WTC11 (cell line): ENCODE measurements around the gene FGF14.

ENCODE experiments used
- CTCF ChIP-seq: fragments of 200-600 bp; IDR thresholded peaks from 2 replicates; pipeline ENCODE4 v1.8.0; 2022; ENCODE audit warnings: antibody characterized with exemption
- MAX ChIP-seq: sonication (generic); formaldehyde crosslinking; IDR thresholded peaks from 2 replicates; pipeline ENCODE4 v1.8.0; 2022; ENCODE audit warnings: mild to moderate bottlenecking, missing genetic modification reagents
- ZNF138 ChIP-seq: sonication (generic); formaldehyde crosslinking; conservative IDR thresholded peaks from 2 replicates; pipeline ENCODE4 v1.8.1; 2022; ENCODE audit warnings: mild to moderate bottlenecking, moderate library complexity, missing genetic modification reagents
- TF ChIP-seq, protein P1 (sequence below): sonication (generic); formaldehyde crosslinking; IDR thresholded peaks from 2 replicates; pipeline ENCODE4 v1.8.1; 2023; ENCODE audit warnings: mild to moderate bottlenecking, missing genetic modification reagents, borderline replicate concordance
- TF ChIP-seq, protein P2 (sequence below): sonication (generic); formaldehyde crosslinking; conservative IDR thresholded peaks from 2 replicates; pipeline ENCODE4 v1.8.1; 2022; ENCODE audit warnings: mild to moderate bottlenecking, missing genetic modification reagents

GRCh38 chr13:102289606-102290005 lies 112.2 kb downstream of the FGF14 start:
- TF ChIP-seq ZNF138 (CRISPR knock-in tag) (no peak), CTCF (no peak), MAX (no peak)
- TF ChIP-seq, protein P1, sequence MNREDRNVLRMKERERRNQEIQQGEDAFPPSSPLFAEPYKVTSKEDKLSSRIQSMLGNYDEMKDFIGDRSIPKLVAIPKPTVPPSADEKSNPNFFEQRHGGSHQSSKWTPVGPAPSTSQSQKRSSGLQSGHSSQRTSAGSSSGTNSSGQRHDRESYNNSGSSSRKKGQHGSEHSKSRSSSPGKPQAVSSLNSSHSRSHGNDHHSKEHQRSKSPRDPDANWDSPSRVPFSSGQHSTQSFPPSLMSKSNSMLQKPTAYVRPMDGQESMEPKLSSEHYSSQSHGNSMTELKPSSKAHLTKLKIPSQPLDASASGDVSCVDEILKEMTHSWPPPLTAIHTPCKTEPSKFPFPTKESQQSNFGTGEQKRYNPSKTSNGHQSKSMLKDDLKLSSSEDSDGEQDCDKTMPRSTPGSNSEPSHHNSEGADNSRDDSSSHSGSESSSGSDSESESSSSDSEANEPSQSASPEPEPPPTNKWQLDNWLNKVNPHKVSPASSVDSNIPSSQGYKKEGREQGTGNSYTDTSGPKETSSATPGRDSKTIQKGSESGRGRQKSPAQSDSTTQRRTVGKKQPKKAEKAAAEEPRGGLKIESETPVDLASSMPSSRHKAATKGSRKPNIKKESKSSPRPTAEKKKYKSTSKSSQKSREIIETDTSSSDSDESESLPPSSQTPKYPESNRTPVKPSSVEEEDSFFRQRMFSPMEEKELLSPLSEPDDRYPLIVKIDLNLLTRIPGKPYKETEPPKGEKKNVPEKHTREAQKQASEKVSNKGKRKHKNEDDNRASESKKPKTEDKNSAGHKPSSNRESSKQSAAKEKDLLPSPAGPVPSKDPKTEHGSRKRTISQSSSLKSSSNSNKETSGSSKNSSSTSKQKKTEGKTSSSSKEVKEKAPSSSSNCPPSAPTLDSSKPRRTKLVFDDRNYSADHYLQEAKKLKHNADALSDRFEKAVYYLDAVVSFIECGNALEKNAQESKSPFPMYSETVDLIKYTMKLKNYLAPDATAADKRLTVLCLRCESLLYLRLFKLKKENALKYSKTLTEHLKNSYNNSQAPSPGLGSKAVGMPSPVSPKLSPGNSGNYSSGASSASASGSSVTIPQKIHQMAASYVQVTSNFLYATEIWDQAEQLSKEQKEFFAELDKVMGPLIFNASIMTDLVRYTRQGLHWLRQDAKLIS (CRISPR knock-in tag), result no peak
- TF ChIP-seq, protein P2, sequence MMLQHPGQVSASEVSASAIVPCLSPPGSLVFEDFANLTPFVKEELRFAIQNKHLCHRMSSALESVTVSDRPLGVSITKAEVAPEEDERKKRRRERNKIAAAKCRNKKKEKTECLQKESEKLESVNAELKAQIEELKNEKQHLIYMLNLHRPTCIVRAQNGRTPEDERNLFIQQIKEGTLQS (CRISPR knock-in tag), result no peak
